ENCODE data around the gene PAFAH1B1.
"Not testable (repeated sequence)": the region's sequence is repeated elsewhere in the genome, so short reads cannot be mapped to it uniquely, and the experiment has no call there.

The PAFAH1B1 gene

DNA sequence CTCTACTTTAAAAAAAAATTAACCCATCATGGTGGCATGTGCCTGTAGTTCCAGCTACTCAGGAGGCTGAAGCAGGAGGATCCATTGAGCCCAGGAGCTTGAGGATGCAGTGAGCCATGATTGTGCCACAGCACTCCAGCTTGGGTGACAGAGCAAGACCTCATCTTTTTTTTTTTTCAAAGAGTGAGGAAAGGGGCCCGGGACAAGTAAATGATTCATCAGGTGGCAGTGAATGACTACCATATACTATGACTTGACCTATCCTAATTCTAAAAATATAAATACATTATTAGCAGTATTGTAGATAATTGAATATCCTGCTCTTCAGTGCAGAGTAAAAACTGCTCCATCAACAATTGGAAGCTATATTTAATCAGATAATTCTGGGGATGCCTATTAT, 62.8 kb downstream of the PAFAH1B1 start:
- H3K9me3 ChIP-seq (ENCODE audit: control insufficient read depth, insufficient read depth, low read length): no peaks in the 10 kb centered on the region
- H3K27ac ChIP-seq (ENCODE audit: low read depth, low read length): no peak overlapping the region
- peaks cover 3% of the 10 kb centered on the region; the same call in 1 of the 2 replicates for H3F3A ChIP-seq (ENCODE audit: control insufficient read depth, insufficient read depth)
- no peak for TF ChIP-seq EZH2phosphoT487 (IDR thresholded peaks at IDR 0.05; ENCODE audit: borderline replicate concordance, low read length)
- TF ChIP-seq, protein P1, sequence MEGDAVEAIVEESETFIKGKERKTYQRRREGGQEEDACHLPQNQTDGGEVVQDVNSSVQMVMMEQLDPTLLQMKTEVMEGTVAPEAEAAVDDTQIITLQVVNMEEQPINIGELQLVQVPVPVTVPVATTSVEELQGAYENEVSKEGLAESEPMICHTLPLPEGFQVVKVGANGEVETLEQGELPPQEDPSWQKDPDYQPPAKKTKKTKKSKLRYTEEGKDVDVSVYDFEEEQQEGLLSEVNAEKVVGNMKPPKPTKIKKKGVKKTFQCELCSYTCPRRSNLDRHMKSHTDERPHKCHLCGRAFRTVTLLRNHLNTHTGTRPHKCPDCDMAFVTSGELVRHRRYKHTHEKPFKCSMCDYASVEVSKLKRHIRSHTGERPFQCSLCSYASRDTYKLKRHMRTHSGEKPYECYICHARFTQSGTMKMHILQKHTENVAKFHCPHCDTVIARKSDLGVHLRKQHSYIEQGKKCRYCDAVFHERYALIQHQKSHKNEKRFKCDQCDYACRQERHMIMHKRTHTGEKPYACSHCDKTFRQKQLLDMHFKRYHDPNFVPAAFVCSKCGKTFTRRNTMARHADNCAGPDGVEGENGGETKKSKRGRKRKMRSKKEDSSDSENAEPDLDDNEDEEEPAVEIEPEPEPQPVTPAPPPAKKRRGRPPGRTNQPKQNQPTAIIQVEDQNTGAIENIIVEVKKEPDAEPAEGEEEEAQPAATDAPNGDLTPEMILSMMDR (IDR thresholded peaks at IDR 0.05; ENCODE audit: low read depth, low read length, poor library complexity, severe bottlenecking): no peak
- no peaks in the 10 kb centered on the region for H3K9me2 ChIP-seq (replicated peaks; ENCODE audit: control insufficient read depth, low read length)
- H4K20me1 ChIP-seq (ENCODE audit: control insufficient read depth, insufficient read depth, low read depth, low read length): no peaks in the 10 kb centered on the region
- H3K4me1 ChIP-seq (ENCODE audit: control insufficient read depth, low read length): no peaks in the 10 kb centered on the region
- H3K27me3 ChIP-seq (ENCODE audit: control insufficient read depth, low read length): no peaks in the 10 kb centered on the region
- no peak overlapping the region for H3K4me2 ChIP-seq (ENCODE audit: low read length)
- peaks cover 25% of the 10 kb centered on the region for H3K36me3 ChIP-seq (ENCODE audit: control insufficient read depth, low read length)
- H3K4me3 ChIP-seq (ENCODE audit: low read length): no peak overlapping the region
- peaks cover 94% of the 10 kb centered on the region for H3K79me2 ChIP-seq (ENCODE audit: control insufficient read depth, low read length)

- H3K9me3 ChIP-seq (ENCODE audit: control insufficient read depth, insufficient read depth, low read length); H3K9me2 ChIP-seq (replicated peaks; ENCODE audit: control insufficient read depth, low read length); H3K4me3 ChIP-seq (ENCODE audit: low read length); H3K4me1 ChIP-seq (ENCODE audit: control insufficient read depth, low read length); H3K27me3 ChIP-seq (ENCODE audit: control insufficient read depth, low read length); H3K4me2 ChIP-seq (ENCODE audit: low read length); H3F3A ChIP-seq (ENCODE audit: control insufficient read depth, insufficient read depth); H3K27ac ChIP-seq (ENCODE audit: low read depth, low read length); H4K20me1 ChIP-seq (ENCODE audit: control insufficient read depth, insufficient read depth, low read depth, low read length): not testable (repeated sequence)
- peaks cover 14% of the 10 kb centered on the region for H3K36me3 ChIP-seq (ENCODE audit: control insufficient read depth, low read length)
- H3K79me2 ChIP-seq (ENCODE audit: control insufficient read depth, low read length): peaks cover 100% of the 10 kb centered on the region
Observed at GRCh38 chr17:2659337-2659736, 65.9 kb downstream of the PAFAH1B1 start.

DNA sequence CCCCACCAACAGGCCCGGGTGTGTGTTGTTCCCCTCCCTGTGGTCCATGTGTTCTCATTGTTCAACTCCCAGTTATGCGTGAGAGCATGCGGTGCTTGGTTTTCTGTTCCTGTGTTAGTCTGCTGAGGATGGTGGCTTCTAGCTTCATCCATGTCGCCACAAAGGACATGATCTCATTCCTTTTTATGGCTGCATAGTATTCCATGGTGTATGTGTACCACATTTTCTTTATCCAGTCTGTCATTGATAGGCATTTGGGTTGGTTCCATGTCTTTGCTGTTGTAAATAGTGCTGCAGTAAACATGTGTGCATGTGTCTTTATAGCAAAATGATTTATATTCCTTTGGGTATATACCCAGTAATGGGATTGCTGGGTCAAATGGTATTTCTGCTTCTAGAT, 67.0 kb downstream of the PAFAH1B1 start:
- H3K27ac ChIP-seq (ENCODE audit: low read depth, low read length); H3K27me3 ChIP-seq (ENCODE audit: control insufficient read depth, low read length); H3F3A ChIP-seq (ENCODE audit: control insufficient read depth, insufficient read depth); H3K9me2 ChIP-seq (replicated peaks; ENCODE audit: control insufficient read depth, low read length); H4K20me1 ChIP-seq (ENCODE audit: control insufficient read depth, insufficient read depth, low read depth, low read length); H3K4me1 ChIP-seq (ENCODE audit: control insufficient read depth, low read length); H3K9me3 ChIP-seq (ENCODE audit: control insufficient read depth, insufficient read depth, low read length); H3K4me3 ChIP-seq (ENCODE audit: low read length); H3K4me2 ChIP-seq (ENCODE audit: low read length): not testable (repeated sequence)
- Histone ChIP-seq H3K79me2 (ENCODE audit: control insufficient read depth, low read length) (peaks cover 99% of the 10 kb centered on the region), H3K36me3 (ENCODE audit: control insufficient read depth, low read length) (peaks cover 19% of the 10 kb centered on the region)

GRCh38 chr17:2672026-2672425, 78.6 kb downstream of the PAFAH1B1 start:
- Histone ChIP-seq H3K4me1 (ENCODE audit: control insufficient read depth, low read length) (no peaks in the 10 kb centered on the region), H3K36me3 (ENCODE audit: control insufficient read depth, low read length) (peaks cover 82% of the 10 kb centered on the region), H3K4me3 (ENCODE audit: low read length) (no peak overlapping the region), H3K9me2 (replicated peaks; ENCODE audit: control insufficient read depth, low read length) (no peaks in the 10 kb centered on the region), H4K20me1 (ENCODE audit: control insufficient read depth, insufficient read depth, low read depth, low read length) (no peaks in the 10 kb centered on the region), H3K9me3 (ENCODE audit: control insufficient read depth, insufficient read depth, low read length) (no peaks in the 10 kb centered on the region), H3K27me3 (ENCODE audit: control insufficient read depth, low read length) (no peaks in the 10 kb centered on the region), H3K4me2 (ENCODE audit: low read length) (no peak overlapping the region), H3K27ac (ENCODE audit: low read depth, low read length) (no peak overlapping the region), H3K79me2 (ENCODE audit: control insufficient read depth, low read length) (peaks cover 21% of the 10 kb centered on the region), H3F3A (ENCODE audit: control insufficient read depth, insufficient read depth) (peaks cover 20% of the 10 kb centered on the region)
- TF ChIP-seq, protein P1 (IDR thresholded peaks at IDR 0.05; ENCODE audit: low read depth, low read length, poor library complexity, severe bottlenecking): no peak

DNA sequence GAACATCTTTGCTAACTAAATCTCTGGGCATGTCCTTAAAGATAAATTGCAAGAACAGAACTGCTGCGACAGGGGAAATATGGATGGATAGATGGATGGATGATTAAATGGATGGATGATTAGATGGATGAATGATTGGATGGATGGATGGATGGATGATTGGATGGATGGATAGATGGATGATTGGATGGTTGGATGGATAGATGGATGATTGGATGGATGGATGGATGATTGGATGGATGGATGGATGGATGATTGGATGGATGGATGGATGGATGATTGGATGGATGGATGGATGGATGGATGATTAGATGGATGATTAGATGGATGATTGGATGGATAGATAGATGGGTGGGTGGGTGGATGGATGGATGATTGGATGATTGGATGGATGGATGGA, 85.8 kb downstream of the PAFAH1B1 start:
- not testable (repeated sequence) for H3K4me1 ChIP-seq (ENCODE audit: control insufficient read depth, low read length); H3K9me2 ChIP-seq (replicated peaks; ENCODE audit: control insufficient read depth, low read length); H4K20me1 ChIP-seq (ENCODE audit: control insufficient read depth, insufficient read depth, low read depth, low read length); H3K27ac ChIP-seq (ENCODE audit: low read depth, low read length); H3K9me3 ChIP-seq (ENCODE audit: control insufficient read depth, insufficient read depth, low read length); H3K4me3 ChIP-seq (ENCODE audit: low read length); H3K27me3 ChIP-seq (ENCODE audit: control insufficient read depth, low read length); H3K4me2 ChIP-seq (ENCODE audit: low read length)
- H3K79me2 ChIP-seq (ENCODE audit: control insufficient read depth, low read length): peaks cover 17% of the 10 kb centered on the region
- peaks cover 90% of the 10 kb centered on the region for H3K36me3 ChIP-seq (ENCODE audit: control insufficient read depth, low read length)
- H3F3A ChIP-seq (ENCODE audit: control insufficient read depth, insufficient read depth): peaks cover 30% of the 10 kb centered on the region

Measured in DOHH2 (cell line).